ENCODE measurements around the gene SMNDC1.

DNA sequence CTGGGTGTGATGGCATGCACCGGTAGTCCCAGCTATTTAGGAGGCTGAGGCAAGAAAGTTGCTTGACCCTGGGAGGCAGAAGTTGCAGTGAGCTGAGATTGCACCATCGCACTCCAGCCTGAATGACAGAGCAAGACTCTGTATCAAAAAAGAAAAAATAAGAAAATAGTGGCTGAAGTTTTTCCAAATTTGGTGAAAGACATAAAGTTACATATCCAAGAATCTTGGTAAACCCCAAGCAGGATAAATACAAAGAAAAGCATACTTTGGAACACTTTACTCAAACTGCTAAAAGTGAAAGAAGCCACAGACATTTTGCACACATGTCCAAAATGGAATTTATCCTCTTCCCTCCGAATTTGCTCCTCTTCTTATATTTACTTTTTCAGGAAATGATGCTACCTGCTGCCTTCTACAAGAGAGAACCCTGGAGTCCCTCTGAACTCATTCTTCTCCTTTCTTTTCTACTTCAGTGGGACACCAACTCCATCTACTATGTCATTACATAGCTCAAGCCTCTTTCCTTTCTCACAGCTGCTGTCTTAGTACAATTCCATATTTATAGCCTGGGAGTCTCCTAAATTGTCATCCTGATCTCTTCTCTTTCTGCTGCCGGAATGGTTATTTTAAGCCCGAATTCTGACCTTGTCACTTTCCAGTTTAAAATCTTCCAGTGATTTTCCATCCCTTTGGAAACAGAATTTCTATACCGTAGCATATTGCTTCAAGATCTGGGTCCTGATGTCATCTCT lies 17.3 kb upstream of the SMNDC1 start:
- TF ChIP-seq HDAC6 (IDR thresholded peaks at IDR 0.05; ENCODE audit: unreplicated experiment) (no peak), CBX3 (IDR thresholded peaks at IDR 0.05; ENCODE audit: borderline replicate concordance, low read depth) (no peak), BHLHE40 (IDR thresholded peaks at IDR 0.05; ENCODE audit: borderline replicate concordance in 1 of 2, low read depth in 2 of 2, low read length in 1 of 2) (no peak), SP1 (IDR thresholded peaks at IDR 0.05; ENCODE audit: low read depth, low read length) (no peak), JUND (IDR thresholded peaks at IDR 0.05; ENCODE audit: low read depth, low read length) (no peak), CHD1 (IDR thresholded peaks at IDR 0.05; ENCODE audit: low read depth, low read length) (no peak), RFX5 (IDR thresholded peaks at IDR 0.05; ENCODE audit: low read depth, low read length) (no peak), RB1 (IDR thresholded peaks at IDR 0.05; ENCODE audit: borderline replicate concordance) (no peak), RELA (IDR thresholded peaks at IDR 0.05; ENCODE audit: borderline replicate concordance, partially characterized antibody) (no peak), HCFC1 (IDR thresholded peaks at IDR 0.05; ENCODE audit: low read length) (no peak), EZH2 (IDR thresholded peaks at IDR 0.05; ENCODE audit: borderline replicate concordance, control insufficient read depth, low read depth, low read length) (no peak)
- TF ChIP-seq, protein P1, sequence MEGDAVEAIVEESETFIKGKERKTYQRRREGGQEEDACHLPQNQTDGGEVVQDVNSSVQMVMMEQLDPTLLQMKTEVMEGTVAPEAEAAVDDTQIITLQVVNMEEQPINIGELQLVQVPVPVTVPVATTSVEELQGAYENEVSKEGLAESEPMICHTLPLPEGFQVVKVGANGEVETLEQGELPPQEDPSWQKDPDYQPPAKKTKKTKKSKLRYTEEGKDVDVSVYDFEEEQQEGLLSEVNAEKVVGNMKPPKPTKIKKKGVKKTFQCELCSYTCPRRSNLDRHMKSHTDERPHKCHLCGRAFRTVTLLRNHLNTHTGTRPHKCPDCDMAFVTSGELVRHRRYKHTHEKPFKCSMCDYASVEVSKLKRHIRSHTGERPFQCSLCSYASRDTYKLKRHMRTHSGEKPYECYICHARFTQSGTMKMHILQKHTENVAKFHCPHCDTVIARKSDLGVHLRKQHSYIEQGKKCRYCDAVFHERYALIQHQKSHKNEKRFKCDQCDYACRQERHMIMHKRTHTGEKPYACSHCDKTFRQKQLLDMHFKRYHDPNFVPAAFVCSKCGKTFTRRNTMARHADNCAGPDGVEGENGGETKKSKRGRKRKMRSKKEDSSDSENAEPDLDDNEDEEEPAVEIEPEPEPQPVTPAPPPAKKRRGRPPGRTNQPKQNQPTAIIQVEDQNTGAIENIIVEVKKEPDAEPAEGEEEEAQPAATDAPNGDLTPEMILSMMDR (IDR thresholded peaks at IDR 0.05 in 2 of 3, conservative IDR thresholded peaks at IDR 0.05 in 1 of 3; ENCODE audit: control insufficient read depth in 2 of 3, extremely low read depth in 1 of 3, insufficient read depth in 1 of 3, low read depth in 3 of 3, low read length in 3 of 3), result no peak
- TF ChIP-seq, protein P2, sequence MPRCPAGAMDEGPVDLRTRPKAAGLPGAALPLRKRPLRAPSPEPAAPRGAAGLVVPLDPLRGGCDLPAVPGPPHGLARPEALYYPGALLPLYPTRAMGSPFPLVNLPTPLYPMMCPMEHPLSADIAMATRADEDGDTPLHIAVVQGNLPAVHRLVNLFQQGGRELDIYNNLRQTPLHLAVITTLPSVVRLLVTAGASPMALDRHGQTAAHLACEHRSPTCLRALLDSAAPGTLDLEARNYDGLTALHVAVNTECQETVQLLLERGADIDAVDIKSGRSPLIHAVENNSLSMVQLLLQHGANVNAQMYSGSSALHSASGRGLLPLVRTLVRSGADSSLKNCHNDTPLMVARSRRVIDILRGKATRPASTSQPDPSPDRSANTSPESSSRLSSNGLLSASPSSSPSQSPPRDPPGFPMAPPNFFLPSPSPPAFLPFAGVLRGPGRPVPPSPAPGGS (IDR thresholded peaks at IDR 0.05; ENCODE audit: borderline replicate concordance, insufficient read depth, low read depth, low read length, poor library complexity, severe bottlenecking), result no peak
